Mesangial cell (primary cell): ENCODE measurements around the gene NUP133. TPM values are rescaled to one million over a fixed set of nuclear protein-coding genes. Genes with fewer than 3 reads are reported as not detected.

Source experiments
- total RNA-seq: library from RNA; depleted of rRNA; stranded (reverse); fragments of >200 nt; gene quantifications from 2 replicates; pipeline ENCODE4 v1.2.3, GENCODE V29; 2015

The NUP133 gene
- 41.8 and 72.8 TPM in 2 replicates for total RNA-seq

GRCh38 chr1:229507951-229508822 lies at the start of gene NUP133:
Gene NUP133 (minus strand): TSS chr1:229508341. CDS start chr1:229508249, 92 bp downstream.

GRCh38 chr1:229434005-229434640 lies 74.0 kb downstream of the NUP133 start, which contains the start of gene ACTA1:
Gene ACTA1 (minus strand): TSS chr1:229434094. CDS start chr1:229433115, 979 bp downstream.

Other genes starting within 250 kb of the NUP133 start
- 19.7 and 24.1 TPM in 2 replicates for gene RAB4A, start 237.2 kb downstream of the NUP133 start, total RNA-seq
- 1.4 and 5.1 TPM in 2 replicates for gene CCSAP, start 165.3 kb downstream of the NUP133 start, total RNA-seq
- 0.63 and 0.65 TPM in 2 replicates for gene ACTA1, start 74.2 kb downstream of the NUP133 start, total RNA-seq
- 8.6 and 13.9 TPM in 2 replicates for gene ABCB10, start 50.4 kb upstream of the NUP133 start, total RNA-seq
- gene TAF5L, start 117.8 kb upstream of the NUP133 start, total RNA-seq = 14.3 and 14.7 TPM in 2 replicates
- gene URB2, start 117.9 kb upstream of the NUP133 start, total RNA-seq = 9.3 and 11.2 TPM in 2 replicates